Activated CD4-positive, alpha-beta T cell treated with anti-CD3 and anti-CD28 coated beads for 1 hour (primary cell): ENCODE results near the gene HDAC9.

ENCODE experiments used
- DNase-seq: peaks from one replicate; pipeline ENCODE4 v3.0.0-alpha.2; 2020

Gene HDAC9

DNA sequence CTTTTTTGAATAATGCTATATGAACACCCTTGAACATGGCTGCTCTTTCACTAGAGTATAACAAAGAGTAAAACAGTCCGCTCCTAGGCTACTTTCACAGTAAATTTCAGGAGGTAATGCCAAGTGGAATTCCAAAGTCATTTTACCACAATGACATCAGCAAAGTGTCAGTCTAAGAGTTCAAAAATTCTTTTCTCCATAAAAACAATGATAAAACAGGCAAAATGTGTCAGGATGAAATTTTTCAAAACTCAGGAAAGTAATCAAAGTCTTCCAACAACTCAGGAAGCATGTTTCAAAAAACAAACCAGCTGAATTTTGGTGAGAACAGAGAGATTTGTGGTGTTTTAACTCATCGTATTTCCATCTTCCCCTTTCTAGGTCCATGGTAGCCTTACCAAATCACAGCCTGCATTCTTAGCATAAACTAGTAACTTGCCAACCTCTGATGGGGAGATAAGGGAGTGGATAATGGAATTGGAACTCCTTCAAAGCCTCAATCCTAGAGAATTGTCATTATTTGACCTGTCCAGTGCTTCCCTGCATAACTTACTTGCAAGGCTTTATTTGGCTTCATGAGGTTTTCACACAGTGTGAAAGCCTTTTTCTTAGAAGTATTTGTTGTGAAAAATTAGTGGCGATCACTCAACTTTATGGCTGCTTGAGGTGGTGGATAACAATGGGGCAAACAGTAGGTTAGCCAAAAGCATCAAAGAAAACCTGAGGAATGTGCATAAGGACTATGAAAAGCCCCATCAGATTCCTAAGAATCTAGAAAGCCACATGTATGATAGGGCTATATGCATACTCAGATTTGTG lies 302.7 kb downstream of the HDAC9 start:
- DNase-seq, result no peak

GRCh38 chr7:18799899-18800298 lies 304.4 kb downstream of the HDAC9 start:
- no peak for DNase-seq

GRCh38 chr7:18803923-18804322 lies 308.4 kb downstream of the HDAC9 start:
- DNase-seq, result no peak

DNA sequence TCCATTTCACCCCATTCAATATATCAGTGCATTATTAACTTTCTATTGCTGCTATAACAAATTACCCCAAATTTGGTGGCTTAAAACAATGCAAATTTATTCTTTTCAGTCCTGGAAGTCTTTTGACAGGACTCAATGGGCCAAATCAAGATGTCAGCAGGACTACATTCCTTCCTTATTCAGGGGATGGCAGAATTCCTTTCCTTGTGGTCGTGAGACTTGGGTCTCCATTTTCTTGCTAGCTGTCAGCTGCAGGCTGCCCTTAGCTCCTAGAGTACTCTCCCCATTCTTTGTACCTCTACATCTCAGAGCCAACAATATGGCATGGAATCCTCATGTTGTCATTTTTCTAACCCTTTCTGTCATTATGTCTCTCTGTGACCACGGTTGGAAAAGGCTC lies 310.6 kb downstream of the HDAC9 start:
- DNase-seq, result no peak

DNA sequence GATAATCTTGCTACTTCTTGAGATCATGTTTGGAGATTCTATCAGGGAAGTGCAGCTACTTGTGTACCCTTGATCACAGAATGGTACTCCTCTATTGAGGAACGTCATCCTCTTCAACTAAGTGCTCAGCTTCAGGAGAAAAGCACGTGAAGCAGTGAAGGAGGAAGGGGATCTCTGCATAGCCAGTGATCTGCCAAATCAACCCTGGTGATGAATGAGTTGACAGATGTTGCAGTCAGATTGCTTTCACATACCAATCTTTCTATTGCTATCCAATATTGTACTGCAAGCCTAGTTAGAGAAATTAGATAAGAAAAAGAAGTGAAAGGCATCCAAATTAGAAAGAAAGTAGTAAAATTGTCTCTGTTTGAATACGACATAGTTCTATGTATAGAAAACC lies 312.5 kb downstream of the HDAC9 start:
- no peak for DNase-seq

DNA sequence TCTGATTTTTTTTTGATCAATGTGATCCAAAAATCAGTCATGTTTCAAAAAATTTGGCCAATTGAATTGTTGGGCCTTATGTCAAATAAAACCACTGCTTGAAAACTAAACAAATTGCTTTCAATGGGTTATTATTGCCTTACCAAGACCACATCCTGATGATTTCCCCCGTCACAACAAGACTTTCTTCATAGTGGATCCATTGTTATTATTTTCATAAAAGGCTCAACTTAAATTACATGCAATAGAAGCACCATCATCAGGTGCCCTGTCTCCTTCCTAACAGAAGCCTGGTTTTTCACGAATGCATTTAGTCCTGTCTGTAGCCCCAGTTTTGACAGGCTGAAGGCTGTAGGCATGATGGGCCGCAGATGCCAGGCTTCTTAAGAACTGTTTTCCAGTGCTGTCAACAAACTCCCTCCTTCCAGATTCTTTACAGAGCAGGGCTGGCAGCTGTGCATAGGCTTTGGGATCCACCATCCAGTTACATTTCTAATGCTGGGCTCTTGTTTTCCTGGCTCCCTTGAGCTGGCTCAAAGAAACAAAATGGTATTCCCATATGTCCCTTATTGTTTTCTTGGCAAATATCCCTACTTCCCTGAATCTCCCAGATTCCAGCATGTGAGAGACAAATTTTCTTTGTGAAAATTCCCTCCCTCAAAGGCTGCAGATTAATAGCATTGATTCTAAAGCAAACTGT lies 319.9 kb downstream of the HDAC9 start:
- no peak for DNase-seq

GRCh38 chr7:18820981-18821380 lies 325.4 kb downstream of the HDAC9 start:
- no peak for DNase-seq

DNA sequence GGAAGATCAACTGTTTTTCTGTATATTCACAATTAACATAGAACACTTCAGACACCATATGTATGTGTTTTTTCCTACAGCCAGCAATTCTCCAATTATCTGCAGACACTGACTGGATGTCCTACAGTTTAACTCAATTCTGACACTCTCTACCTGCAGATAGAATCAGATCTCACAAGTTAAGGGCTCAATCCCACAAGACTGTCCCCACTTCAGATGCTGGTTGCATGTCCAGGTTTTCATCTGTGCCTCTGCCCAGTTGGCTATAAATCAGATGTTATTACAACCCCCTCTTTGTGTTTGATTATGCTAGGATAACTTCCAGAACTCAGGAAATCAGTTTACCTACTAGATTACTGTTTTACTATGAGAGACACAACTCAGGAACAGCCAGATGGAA lies 326.0 kb downstream of the HDAC9 start:
- DNase-seq, result no peak

DNA sequence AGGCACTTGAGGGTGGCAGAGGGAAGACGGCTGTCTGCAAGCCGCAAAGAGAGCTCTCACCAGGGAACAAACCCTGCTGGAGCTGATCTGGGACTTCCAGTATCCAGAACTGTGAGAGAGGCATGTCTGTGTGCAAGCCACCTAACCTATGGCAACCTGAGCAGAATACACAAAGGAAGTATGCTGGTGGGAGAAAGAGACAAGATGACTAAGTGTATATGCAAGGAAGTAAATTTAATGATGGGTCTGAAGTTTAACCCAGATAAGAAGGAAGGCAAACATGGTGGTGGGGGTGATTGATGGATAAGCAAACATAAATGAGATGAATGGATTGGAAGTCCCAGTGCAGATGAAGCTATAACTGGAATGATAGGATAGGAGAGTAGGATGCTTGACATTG lies 328.6 kb downstream of the HDAC9 start:
- no peak for DNase-seq

DNA sequence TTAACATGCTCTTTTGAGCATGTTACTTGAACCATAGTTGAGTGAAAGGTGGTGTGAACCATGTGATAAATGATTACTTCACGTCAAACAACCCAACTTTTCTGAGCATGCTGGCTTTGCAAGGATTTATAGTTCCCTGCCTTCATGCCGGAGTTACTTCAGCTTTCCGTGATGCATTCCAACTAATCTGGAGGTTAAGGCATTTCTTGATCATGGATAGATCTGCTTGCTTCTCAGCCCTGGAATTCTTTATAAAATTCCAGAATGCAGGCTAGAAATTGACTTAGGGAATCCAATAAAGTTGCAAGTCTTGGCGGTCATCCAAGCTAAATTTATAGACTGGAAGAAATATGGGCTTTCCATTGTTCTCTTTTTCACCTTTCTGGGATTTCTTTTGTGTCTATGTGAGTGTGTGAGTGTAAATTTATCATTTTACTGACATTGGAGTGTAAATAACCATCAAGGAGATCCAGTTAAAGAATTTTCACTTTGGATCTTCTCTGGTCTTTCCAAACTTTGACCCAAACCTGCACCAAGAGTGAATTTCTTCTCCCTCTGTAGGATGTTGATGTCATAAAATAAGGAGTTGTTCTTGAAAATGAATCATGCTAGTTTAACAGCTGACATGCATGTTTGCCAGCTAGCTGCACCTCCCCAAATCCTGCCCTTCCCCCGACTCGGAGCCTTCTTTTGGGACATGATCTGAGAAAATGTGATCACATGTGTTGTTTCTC lies 332.9 kb downstream of the HDAC9 start:
- no peak for DNase-seq

GRCh38 chr7:18828994-18829857 lies 333.7 kb downstream of the HDAC9 start:
- no peak for DNase-seq

DNA sequence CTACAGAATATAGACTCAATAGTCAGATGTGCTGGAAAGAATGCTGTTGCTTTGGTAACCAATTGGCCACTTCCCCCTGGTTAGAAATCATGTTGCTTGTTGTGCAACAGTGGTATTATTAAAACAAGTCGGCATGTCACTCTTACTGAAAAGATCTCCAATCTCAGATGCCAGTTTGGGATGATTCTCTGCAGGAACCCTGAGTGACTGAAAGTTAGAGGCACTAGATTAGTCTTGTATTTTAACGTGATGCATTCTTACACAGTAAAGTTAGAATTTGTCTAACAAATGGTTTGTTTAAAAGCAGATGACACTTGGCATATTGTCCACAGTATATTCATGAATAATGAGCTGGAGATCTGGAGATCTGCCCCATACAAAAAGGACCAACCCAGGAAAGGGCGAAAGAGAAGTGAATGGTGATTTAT lies 334.3 kb downstream of the HDAC9 start:
- no peak for DNase-seq

DNA sequence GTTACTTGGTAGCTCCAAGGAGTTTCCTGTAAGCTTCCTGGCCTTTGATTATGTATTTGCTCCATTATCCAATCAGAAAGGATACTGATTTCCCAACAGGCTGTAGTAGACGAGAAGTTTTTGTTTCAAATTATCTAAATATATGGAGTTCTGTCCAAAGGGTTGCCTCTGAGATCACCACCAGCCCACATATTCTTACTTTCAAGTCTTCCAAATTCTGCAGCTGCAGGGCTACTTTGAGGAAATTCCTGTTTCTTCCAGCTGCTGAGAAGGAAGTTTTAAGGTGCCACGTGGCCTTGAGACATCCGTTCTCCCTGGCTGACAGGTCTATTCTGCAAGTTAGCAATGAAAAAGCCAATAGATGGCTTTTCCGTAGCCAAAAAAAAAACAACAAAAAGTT lies 335.9 kb downstream of the HDAC9 start:
- DNase-seq, result no peak

DNA sequence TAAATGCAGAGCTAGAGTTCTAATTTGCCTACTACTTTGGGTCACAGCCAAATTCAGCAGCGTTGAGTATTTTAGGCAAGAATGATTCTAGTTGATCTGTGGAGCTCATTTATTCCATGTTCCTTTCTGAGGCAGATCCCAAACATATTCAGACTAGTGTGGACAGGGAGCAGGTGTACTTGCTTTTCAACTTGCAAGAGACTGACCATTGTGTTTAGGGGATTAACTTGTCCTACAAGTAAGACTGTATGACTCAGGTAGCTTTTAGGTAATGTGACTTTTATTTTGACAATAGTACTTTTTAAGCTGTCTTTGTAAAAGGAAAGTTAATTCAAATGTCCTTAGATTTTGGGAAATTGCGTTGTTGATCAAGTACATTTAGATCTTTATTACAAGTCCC lies 336.4 kb downstream of the HDAC9 start:
- no peak for DNase-seq

GRCh38 chr7:18834577-18834976 lies 339.0 kb downstream of the HDAC9 start:
- DNase-seq, result no peak

DNA sequence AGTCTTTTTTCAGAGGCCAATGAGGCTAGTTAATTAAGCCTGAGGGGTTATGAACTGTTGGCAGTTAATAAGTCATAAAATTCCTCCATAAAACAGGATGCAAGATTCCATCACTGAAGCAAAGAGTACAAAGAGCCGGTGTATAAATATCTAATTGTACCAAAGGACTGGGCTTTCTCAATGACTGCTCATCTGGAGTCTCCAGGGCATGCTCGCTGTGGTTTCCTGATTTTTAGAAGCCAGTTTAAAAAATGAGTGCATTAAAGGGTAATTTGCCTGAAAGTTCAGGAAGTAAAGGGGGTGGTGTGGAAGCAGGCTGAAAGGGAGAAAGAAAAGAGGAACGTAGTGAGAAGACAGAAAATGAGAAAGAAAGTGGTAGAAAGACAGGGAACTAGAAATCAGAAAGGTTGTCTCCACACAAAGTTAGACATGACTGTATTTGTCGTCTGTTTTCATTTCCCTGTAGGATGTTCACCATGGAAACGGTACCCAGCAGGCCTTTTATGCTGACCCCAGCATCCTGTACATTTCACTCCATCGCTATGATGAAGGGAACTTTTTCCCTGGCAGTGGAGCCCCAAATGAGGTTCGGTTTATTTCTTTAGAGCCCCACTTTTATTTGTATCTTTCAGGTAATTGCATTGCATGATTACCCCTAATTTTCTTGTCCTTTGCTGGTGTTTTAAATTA lies 339.6 kb downstream of the HDAC9 start:
- DNase-seq, result no peak

DNA sequence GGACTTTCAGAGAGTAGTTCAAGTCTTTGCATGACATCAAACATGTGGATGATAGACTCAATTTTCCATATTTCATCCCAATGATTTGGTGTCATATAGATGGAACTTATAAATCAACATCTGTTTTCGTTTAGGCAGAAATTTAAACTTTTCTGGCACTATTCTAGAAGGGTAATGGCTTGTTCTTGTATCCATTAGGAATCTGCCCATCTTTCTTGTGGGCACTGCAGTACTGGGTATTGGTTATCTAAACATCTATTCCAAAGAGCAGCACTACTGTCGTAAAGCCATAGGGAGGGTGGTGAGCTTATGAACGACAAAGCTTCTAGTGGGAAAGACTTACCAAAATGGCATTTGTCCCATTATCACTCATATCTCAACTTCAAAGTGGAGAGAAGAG lies 348.4 kb downstream of the HDAC9 start:
- DNase-seq, result no peak

DNA sequence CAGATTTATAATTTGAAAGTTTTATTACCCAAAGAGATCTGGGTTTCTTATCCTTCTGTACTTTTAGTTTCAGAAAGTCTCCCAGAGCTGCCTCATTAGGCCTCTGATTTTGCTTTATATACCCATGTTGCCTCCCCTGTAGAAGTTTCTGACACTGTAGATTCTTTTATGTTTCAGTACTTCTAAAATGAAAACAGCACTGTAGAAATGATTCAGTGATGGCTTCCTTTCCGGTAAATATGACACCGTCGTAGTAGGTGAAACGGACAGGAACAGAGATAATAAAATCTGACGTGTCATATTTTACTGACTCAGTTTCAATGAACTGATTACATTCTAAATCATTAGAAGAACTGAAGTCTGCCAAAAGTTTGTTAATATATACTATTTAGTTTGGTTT lies 349.2 kb downstream of the HDAC9 start:
- DNase-seq, result no peak

- no peak for DNase-seq
These were observed 350.2 kb downstream of the HDAC9 start for GRCh38 chr7:18845700-18846099.

DNA sequence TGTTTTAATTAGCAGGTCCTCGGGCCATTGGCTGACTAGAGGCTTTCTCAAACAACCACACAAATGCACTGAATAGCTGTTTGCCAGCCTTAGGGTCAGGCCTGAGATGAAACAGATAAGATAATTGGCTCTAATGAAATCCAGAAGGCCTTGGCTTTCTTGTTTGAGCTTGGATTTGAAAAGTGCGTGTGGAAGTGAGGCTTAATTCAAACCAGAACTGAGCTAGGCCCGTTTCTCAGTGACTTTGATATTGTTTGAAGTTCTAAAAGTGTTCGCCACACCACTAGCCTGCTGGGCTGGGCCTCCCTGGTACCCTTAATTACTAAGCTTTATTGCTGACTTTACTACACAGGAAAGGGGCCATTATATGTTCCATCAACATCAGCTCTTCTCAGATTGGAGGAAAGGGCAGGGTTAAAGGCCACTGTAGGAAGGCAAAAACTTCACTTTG lies 351.2 kb downstream of the HDAC9 start:
- DNase-seq, result no peak

- DNase-seq, result no peak
These were observed 353.6 kb downstream of the HDAC9 start for GRCh38 chr7:18849130-18849529.

DNA sequence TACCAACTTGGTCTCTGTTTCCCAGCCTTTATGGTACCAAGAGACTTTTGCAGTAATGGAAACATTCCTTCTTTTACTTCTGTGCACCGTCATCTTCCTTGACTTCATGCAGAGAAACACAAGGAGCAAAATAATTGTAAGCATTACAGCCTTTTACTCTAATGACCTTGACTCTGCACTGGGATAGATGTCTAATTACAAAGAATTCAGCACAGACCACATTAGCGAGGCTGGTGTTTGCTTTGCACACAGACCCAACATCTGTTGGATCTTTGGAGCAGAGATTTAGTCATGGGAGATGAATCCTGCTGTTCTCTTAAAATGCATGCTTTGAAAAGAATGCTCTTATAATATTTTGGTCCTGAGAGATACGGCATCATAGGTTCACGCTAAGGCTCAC lies 360.2 kb downstream of the HDAC9 start:
- DNase-seq, result no peak
